Measurements from ENCODE around the gene ARHGEF33.

DNA sequence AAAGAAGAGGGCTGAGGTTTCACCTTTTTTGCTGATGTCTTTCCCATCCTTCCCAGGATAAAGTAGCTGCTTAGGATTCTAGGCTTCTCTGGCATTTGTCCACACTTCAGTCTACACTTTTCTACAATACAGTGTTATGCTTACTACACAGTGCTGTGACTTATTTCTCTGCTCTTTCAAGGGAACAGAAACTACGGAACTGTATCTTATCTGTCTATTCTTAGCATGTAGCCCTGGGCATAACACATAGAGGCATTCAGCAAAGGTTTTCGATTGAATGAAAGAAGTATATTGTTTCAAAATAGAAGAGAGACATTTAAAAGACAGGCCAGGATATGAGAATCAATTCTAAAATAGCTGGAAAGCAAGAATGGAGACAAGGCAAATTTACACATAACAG is 110.9 kb downstream of the ARHGEF33 start:
- TF ChIP-seq POLR2A (IDR thresholded peaks at IDR 0.05; ENCODE audit: low read depth): no peak
- TF ChIP-seq, protein P1, sequence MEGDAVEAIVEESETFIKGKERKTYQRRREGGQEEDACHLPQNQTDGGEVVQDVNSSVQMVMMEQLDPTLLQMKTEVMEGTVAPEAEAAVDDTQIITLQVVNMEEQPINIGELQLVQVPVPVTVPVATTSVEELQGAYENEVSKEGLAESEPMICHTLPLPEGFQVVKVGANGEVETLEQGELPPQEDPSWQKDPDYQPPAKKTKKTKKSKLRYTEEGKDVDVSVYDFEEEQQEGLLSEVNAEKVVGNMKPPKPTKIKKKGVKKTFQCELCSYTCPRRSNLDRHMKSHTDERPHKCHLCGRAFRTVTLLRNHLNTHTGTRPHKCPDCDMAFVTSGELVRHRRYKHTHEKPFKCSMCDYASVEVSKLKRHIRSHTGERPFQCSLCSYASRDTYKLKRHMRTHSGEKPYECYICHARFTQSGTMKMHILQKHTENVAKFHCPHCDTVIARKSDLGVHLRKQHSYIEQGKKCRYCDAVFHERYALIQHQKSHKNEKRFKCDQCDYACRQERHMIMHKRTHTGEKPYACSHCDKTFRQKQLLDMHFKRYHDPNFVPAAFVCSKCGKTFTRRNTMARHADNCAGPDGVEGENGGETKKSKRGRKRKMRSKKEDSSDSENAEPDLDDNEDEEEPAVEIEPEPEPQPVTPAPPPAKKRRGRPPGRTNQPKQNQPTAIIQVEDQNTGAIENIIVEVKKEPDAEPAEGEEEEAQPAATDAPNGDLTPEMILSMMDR (IDR thresholded peaks at IDR 0.05): no peak
